HFFc6 (cell line): ENCODE measurements around the gene REN. TPM values are rescaled to one million over a fixed set of nuclear protein-coding genes. Genes with fewer than 3 reads are reported as not detected.

Source experiments
- DNase-seq: peaks from one replicate; pipeline ENCODE4 v3.0.0-alpha.2; 2018
- H3K27ac Mint-ChIP-seq: 2 replicates; pipeline ENCODE4 v1.8.0; 2020; ENCODE audit warnings: mild to moderate bottlenecking, mixed read lengths
- H3K27me3 Mint-ChIP-seq: 2 replicates; pipeline ENCODE4 v1.8.0; 2021; ENCODE audit warnings: mild to moderate bottlenecking, moderate library complexity, mixed read lengths; ENCODE audit not compliant: insufficient read depth
- H3K36me3 Mint-ChIP-seq: 2 replicates; pipeline ENCODE4 v1.8.0; 2021; ENCODE audit warnings: low read depth, mixed read lengths
- H3K4me1 Mint-ChIP-seq: 2 replicates; pipeline ENCODE4 v1.8.0; 2020; ENCODE audit warnings: low read depth, mixed read lengths
- H3K4me3 Mint-ChIP-seq: 2 replicates; pipeline ENCODE4 v1.8.0; 2020; ENCODE audit warnings: mild to moderate bottlenecking, moderate library complexity, mixed read lengths
- H3K9me3 Mint-ChIP-seq: 2 replicates; pipeline ENCODE4 v1.8.0; 2020; ENCODE audit warnings: mild to moderate bottlenecking, mixed read lengths
- total RNA-seq, 6 experiments: library from RNA; stranded (reverse); fragmentation: NEBNext Ultra II Directional; extraction: Animal tissue kit (Norgen Biotek cat#: 25700); gene quantifications; 2 replicates in 1 of 6; 3 replicates in 5 of 6; pipeline ENCODE4 v1.2.3, GENCODE V29; 2021
- TF ChIP-seq, protein P1 (sequence below): fragments of 200-600 bp; sonication (generic); IDR thresholded peaks from 2 replicates; pipeline ENCODE4 v1.5.0; 2021; ENCODE audit warnings: antibody characterized with exemption, mild to moderate bottlenecking

REN gene
- total RNA-seq, 6 experiments from 2014 or later = 0.17 to 0.39 (median 0.34) TPM; not detected in 1

DNA sequence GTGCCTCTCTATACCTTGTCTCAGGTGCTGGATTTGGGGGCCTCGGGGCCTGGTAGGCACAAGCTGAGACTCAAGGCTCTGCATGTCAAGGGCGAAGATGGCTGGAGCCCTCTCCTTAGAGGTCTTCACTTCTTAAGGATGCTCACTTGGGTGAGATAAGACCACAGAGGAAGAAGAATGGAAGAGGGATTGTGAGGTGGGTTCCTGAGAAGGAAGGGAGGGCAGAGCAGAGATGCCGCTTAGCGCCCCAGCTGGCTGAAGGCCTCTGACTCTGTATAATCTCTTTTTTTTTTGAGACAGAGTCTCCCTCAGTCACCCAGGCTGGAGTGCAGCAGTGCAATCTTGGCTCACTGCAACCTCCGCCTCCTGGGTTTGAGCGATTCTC is 61.0 kb downstream of the REN start:
- Mint-ChIP-seq H3K4me3 (peak overlapping the region; percentile 54), H3K4me1 (peaks cover 32% of the 10 kb centered on the region), H3K36me3 (no peaks in the 10 kb centered on the region)

More for the DNA sequence above, 61.0 kb downstream of the REN start:
- peak overlapping the region; percentile 74 for H3K27ac Mint-ChIP-seq
- DNase-seq = no peak
- no peaks in the 10 kb centered on the region for H3K9me3 Mint-ChIP-seq
- no peaks in the 10 kb centered on the region for H3K27me3 Mint-ChIP-seq
- TF ChIP-seq, protein P1, sequence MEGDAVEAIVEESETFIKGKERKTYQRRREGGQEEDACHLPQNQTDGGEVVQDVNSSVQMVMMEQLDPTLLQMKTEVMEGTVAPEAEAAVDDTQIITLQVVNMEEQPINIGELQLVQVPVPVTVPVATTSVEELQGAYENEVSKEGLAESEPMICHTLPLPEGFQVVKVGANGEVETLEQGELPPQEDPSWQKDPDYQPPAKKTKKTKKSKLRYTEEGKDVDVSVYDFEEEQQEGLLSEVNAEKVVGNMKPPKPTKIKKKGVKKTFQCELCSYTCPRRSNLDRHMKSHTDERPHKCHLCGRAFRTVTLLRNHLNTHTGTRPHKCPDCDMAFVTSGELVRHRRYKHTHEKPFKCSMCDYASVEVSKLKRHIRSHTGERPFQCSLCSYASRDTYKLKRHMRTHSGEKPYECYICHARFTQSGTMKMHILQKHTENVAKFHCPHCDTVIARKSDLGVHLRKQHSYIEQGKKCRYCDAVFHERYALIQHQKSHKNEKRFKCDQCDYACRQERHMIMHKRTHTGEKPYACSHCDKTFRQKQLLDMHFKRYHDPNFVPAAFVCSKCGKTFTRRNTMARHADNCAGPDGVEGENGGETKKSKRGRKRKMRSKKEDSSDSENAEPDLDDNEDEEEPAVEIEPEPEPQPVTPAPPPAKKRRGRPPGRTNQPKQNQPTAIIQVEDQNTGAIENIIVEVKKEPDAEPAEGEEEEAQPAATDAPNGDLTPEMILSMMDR = no peak

Other genes starting within 250 kb of the REN start
- 10 to 100 TPM in 5 of 6 experiments, 1 to 10 TPM in 1; 9.9 to 13.5 (median 11.1) TPM for gene SOX13, start 93.2 kb downstream of the REN start, total RNA-seq
- 1 to 10 TPM; 3.1 to 6.3 (median 3.9) TPM for gene ETNK2, start 14.3 kb downstream of the REN start, total RNA-seq
- 1 to 10 TPM; 2.6 to 4.3 (median 3.6) TPM for gene KISS1, start 30.2 kb upstream of the REN start, total RNA-seq
- gene GOLT1A, start 47.7 kb upstream of the REN start, total RNA-seq = not detected
- 1 to 10 TPM; 1.3 to 2.4 (median 1.5) TPM for gene PLEKHA6, start 193.6 kb upstream of the REN start, total RNA-seq
- gene PPP1R15B, start 245.5 kb upstream of the REN start, total RNA-seq = 10 to 100 TPM; 27.4 to 34.8 (median 30.9) TPM